ENCODE data around the gene NUCB1.
A peak's percentile ranks its signal among the peaks of the same experiment; 100 is the strongest.

GRCh38 chr19:48969276-48970138, 69.4 kb downstream of the NUCB1 start:
- TF ChIP-seq ZNF232 (CRISPR knock-in tag; IDR thresholded peaks at IDR 0.05) (no peak), NCOA6 (IDR thresholded peaks at IDR 0.05) (no peak), ESRRB (CRISPR knock-in tag; IDR thresholded peaks at IDR 0.05; ENCODE audit: borderline replicate concordance) (no peak), RCOR1 (IDR thresholded peaks at IDR 0.05; ENCODE audit: borderline replicate concordance in 1 of 2, low read depth in 2 of 2, low read length in 2 of 2) (no peak), ETV6 (IDR thresholded peaks at IDR 0.05; ENCODE audit: borderline replicate concordance in 1 of 2, low read depth in 2 of 2, low read length in 1 of 2) (no peak), ETV6 (CRISPR knock-in tag; IDR thresholded peaks at IDR 0.05; ENCODE audit: borderline replicate concordance) (no peak), MYNN (IDR thresholded peaks at IDR 0.05) (no peak), MYNN (CRISPR knock-in tag; IDR thresholded peaks at IDR 0.05) (no peak), ZNF76 (CRISPR knock-in tag; IDR thresholded peaks at IDR 0.05; ENCODE audit: borderline replicate concordance) (no peak), RBBP5 (IDR thresholded peaks at IDR 0.05; ENCODE audit: borderline replicate concordance, insufficient read depth, low read length, poor library complexity, severe bottlenecking) (no peak), MAX (CRISPR knock-in tag; IDR thresholded peaks at IDR 0.05) (no peak; the same call in 1 of the 2 replicates), SP1 (CRISPR knock-in tag; IDR thresholded peaks at IDR 0.05) (0 out of 2 replicates have a peak, but pooled peaks have one; percentile 35), NRF1 (conservative IDR thresholded peaks at IDR 0.05 in 1 of 2, IDR thresholded peaks at IDR 0.05 in 1 of 2) (no peak), ZNF695 (CRISPR knock-in tag; IDR thresholded peaks at IDR 0.05) (no peak)
- TF ChIP-seq, protein P1, sequence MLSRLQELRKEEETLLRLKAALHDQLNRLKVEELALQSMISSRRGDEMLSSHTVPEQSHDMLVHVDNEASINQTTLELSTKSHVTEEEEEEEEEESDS (CRISPR knock-in tag; IDR thresholded peaks at IDR 0.05): no peak
- TF ChIP-seq, protein P2, sequence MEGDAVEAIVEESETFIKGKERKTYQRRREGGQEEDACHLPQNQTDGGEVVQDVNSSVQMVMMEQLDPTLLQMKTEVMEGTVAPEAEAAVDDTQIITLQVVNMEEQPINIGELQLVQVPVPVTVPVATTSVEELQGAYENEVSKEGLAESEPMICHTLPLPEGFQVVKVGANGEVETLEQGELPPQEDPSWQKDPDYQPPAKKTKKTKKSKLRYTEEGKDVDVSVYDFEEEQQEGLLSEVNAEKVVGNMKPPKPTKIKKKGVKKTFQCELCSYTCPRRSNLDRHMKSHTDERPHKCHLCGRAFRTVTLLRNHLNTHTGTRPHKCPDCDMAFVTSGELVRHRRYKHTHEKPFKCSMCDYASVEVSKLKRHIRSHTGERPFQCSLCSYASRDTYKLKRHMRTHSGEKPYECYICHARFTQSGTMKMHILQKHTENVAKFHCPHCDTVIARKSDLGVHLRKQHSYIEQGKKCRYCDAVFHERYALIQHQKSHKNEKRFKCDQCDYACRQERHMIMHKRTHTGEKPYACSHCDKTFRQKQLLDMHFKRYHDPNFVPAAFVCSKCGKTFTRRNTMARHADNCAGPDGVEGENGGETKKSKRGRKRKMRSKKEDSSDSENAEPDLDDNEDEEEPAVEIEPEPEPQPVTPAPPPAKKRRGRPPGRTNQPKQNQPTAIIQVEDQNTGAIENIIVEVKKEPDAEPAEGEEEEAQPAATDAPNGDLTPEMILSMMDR (IDR thresholded peaks at IDR 0.05 in 2 of 3, conservative IDR thresholded peaks at IDR 0.05 in 1 of 3; ENCODE audit: insufficient read depth in 2 of 3, low read depth in 1 of 3, low read length in 3 of 3): no peak
